Testis (tissue), 2 donors: Measurements from ENCODE around the gene ATP6V1E1.

ENCODE experiments used
- CTCF ChIP-seq, 3 experiments: fragments of 450-650 bp in 2 of 3; fragments of 200-600 bp in 1 of 3; sonication (generic) in 1 of 3; IDR thresholded peaks; one replicate each; pipeline ENCODE4 v1.5.1; 2016 to 2019; ENCODE audit warnings: antibody characterized with exemption in 3 of 3, mild to moderate bottlenecking in 2 of 3, moderate library complexity in 1 of 3
- POLR2A ChIP-seq: fragments of 450-650 bp; IDR thresholded peaks from one replicate; pipeline ENCODE4 v1.6.1; 2017; ENCODE audit warnings: antibody characterized with exemption, mild to moderate bottlenecking, moderate library complexity

DNA sequence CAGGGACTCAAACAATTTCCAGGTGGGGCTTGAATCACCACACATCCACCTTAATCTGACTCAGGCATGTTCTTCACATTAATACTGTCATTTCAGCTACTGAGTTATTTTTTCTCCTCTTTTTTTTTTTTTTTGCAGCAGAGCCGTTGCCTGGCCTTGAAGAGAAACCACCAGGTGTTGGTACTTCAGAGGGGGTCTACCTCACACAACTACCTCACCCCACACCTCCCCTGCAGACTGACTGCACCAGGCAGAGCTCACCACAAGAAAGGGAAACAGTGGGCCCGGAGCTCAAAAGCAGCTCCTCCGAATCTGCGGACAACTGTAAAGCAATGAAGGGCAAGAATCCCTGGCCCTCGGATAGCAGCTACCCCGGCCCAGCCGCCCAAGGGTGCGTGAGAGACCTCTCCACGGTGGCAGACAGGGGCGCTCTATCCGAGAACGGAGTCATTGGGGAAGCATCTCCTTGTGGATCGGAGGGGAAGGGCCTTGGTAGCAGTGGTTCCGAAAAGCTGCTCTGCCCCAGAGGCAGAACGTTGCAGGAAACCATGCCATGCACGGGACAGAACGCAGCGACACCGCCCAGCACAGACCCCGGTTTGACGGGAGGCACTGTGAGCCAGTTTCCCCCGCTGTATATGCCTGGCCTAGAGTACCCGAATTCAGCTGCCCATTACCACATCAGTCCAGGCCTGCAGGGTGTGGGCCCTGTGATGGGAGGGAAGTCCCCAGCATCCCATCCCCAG lies 80.4 kb downstream of the ATP6V1E1 start:
- TF ChIP-seq POLR2A: no peak
- TF ChIP-seq CTCF (IDR thresholded peaks at IDR 0.05): no peak
